Right lobe of liver (tissue), 4 donors: Measurements from ENCODE around the gene SLC7A14.

Source experiments
- CTCF ChIP-seq, 4 donors: fragments of 200-600 bp in 3 of 4; fragments of 450-650 bp in 1 of 4; IDR thresholded peaks; one replicate each; pipeline versions ENCODE4 v1.5.1 to v1.8.0; 2016 to 2022; ENCODE audit warnings: antibody characterized with exemption in 4 of 4, mild to moderate bottlenecking in 2 of 4
- POLR2A ChIP-seq: fragments of 450-650 bp; IDR thresholded peaks from one replicate; pipeline ENCODE4 v1.6.1; 2017; ENCODE audit warnings: antibody characterized with exemption, mild to moderate bottlenecking
- donor health status: DM: no; HTN: no; CAD: no.
- donor health status: DM: no; HTN: no; CAD: no.
- donor health status: DM: no; HTN: yes; CAD: no.

GRCh38 chr3:170496868-170497140 is 89.1 kb downstream of the SLC7A14 start:
- TF ChIP-seq CTCF (IDR thresholded peaks at IDR 0.05) (no peak), POLR2A (no peak)
